Measurements from ENCODE around the gene KIF26A. TPM values are rescaled to one million over a fixed set of nuclear protein-coding genes. Genes with fewer than 3 reads are reported as not detected.

Gene KIF26A
- total RNA-seq, 1 experiment from 2014 or later = 5.5 TPM

GRCh38 chr14:104116288-104116755 lies 22.1 kb upstream of the KIF26A start:
- H3K27me3 ChIP-seq (replicated peaks; ENCODE audit: control insufficient read depth, insufficient read depth, low read length) = no peaks in the 10 kb centered on the region
- CTCF ChIA-PET = interaction anchor here (1.0 to 3.1 kb wide), 2 partner anchors 19 to 38 kb away, joined by 4 to 9 read pairs; no protein-coding TSS in a partner anchor
- no peaks in the 10 kb centered on the region for H3K4me1 Mint-ChIP-seq (ENCODE audit: low read depth, unreplicated experiment)

GRCh38 chr14:104116756-104117340 lies 21.5 kb upstream of the KIF26A start:
- intact Hi-C loops (cut with micrococcal nuclease; ENCODE audit: unreplicated experiment) = no loop called here
- no peaks in the 10 kb centered on the region for H3K27me3 Mint-ChIP-seq (ENCODE audit: insufficient read depth, unreplicated experiment)
- no peaks in the 10 kb centered on the region for H3K36me3 Mint-ChIP-seq (ENCODE audit: insufficient read depth, unreplicated experiment)
- H3K4me1 ChIP-seq = peaks cover 13% of the 10 kb centered on the region
- peak; percentile 73 to 87 for DNase-seq
- CTCF ChIA-PET = interaction anchor here (0.6 to 3.1 kb wide), 4 partner anchors 20 to 1677 kb away, joined by 4 to 9 read pairs (median 6); no protein-coding TSS in a partner anchor
- H3K9me3 Mint-ChIP-seq (ENCODE audit: unreplicated experiment) = no peaks in the 10 kb centered on the region
- TF ChIP-seq CTCF (IDR thresholded peaks at IDR 0.05; ENCODE audit: insufficient read depth in 1 of 2, low read depth in 1 of 2, low read length in 1 of 2, severe bottlenecking in 1 of 2, unreplicated experiment in 1 of 2) = no peak
- peak overlapping the region; percentile 56 for H3K4me3 ChIP-seq (ENCODE audit: low read depth, low read length)
- no peaks in the 10 kb centered on the region for H3K9me3 ChIP-seq
- peak overlapping the region; percentile 50 for H3K27ac Mint-ChIP-seq (ENCODE audit: unreplicated experiment)
- H3K36me3 ChIP-seq (ENCODE audit: control insufficient read depth, insufficient read depth, low read length) = no peaks in the 10 kb centered on the region
- H3K27me3 ChIP-seq (replicated peaks; ENCODE audit: control insufficient read depth, insufficient read depth, low read length) = no peaks in the 10 kb centered on the region
- POLR2A ChIA-PET = interaction anchor here (0.6 kb wide), 2 partner anchors 571 to 903 kb away, joined by 4 read pairs; no protein-coding TSS in a partner anchor
- no TSS peak for BruUV-seq (replicated peaks)
- H3K4me3 Mint-ChIP-seq (ENCODE audit: unreplicated experiment) = peak overlapping the region; percentile 74
- no peaks in the 10 kb centered on the region for H3K4me1 Mint-ChIP-seq (ENCODE audit: low read depth, unreplicated experiment)

More at GRCh38 chr14:104116288-104116755, 22.1 kb upstream of the KIF26A start:
- Mint-ChIP-seq H3K4me3 (ENCODE audit: unreplicated experiment) (peak overlapping the region; percentile 74), H3K27me3 (ENCODE audit: insufficient read depth, unreplicated experiment) (no peaks in the 10 kb centered on the region), H3K36me3 (ENCODE audit: insufficient read depth, unreplicated experiment) (no peaks in the 10 kb centered on the region), H3K27ac (ENCODE audit: unreplicated experiment) (peak overlapping the region; percentile 50), H3K9me3 (ENCODE audit: unreplicated experiment) (no peaks in the 10 kb centered on the region)
- Histone ChIP-seq H3K4me3 (ENCODE audit: low read depth, low read length) (peak overlapping the region; percentile 56), H3K9me3 (no peaks in the 10 kb centered on the region), H3K36me3 (ENCODE audit: control insufficient read depth, insufficient read depth, low read length) (no peaks in the 10 kb centered on the region), H3K4me1 (peaks cover 13% of the 10 kb centered on the region)
- intact Hi-C loops (cut with micrococcal nuclease; ENCODE audit: unreplicated experiment) = no loop called here
- peak; percentile 52 to 58 for DNase-seq
- POLR2A ChIA-PET = no interaction called here
- BruUV-seq (replicated peaks) = TSS peak; percentile 65
- peak in 1 of 2 experiments; percentile 18 for TF ChIP-seq CTCF (IDR thresholded peaks at IDR 0.05; ENCODE audit: insufficient read depth in 1 of 2, low read depth in 1 of 2, low read length in 1 of 2, severe bottlenecking in 1 of 2, unreplicated experiment in 1 of 2)

GRCh38 chr14:104117341-104118005 lies 20.9 kb upstream of the KIF26A start:
- ChIA-PET POLR2A (interaction anchor here (0.6 kb wide), 2 partner anchors 571 to 903 kb away, joined by 4 read pairs; no protein-coding TSS in a partner anchor), CTCF (interaction anchor here (0.6 to 3.1 kb wide), 4 partner anchors 21 to 1677 kb away, joined by 4 to 9 read pairs (median 6); no protein-coding TSS in a partner anchor)
- Histone ChIP-seq H3K4me1 (peaks cover 13% of the 10 kb centered on the region), H3K36me3 (ENCODE audit: control insufficient read depth, insufficient read depth, low read length) (no peaks in the 10 kb centered on the region), H3K27me3 (replicated peaks; ENCODE audit: control insufficient read depth, insufficient read depth, low read length) (no peaks in the 10 kb centered on the region), H3K9me3 (no peaks in the 10 kb centered on the region), H3K4me3 (ENCODE audit: low read depth, low read length) (peak overlapping the region; percentile 56)
- H3K4me1 Mint-ChIP-seq (ENCODE audit: low read depth, unreplicated experiment) = no peaks in the 10 kb centered on the region
- peak in 1 of 2 experiments; percentile 22 for DNase-seq
- H3K27ac Mint-ChIP-seq (ENCODE audit: unreplicated experiment) = no peak overlapping the region
- no TSS peak for BruUV-seq (replicated peaks)
- peak overlapping the region; percentile 65 for H3K4me3 Mint-ChIP-seq (ENCODE audit: unreplicated experiment)
- no peaks in the 10 kb centered on the region for H3K27me3 Mint-ChIP-seq (ENCODE audit: insufficient read depth, unreplicated experiment)
- H3K9me3 Mint-ChIP-seq (ENCODE audit: unreplicated experiment) = peaks cover 4% of the 10 kb centered on the region
- no peak for TF ChIP-seq CTCF (IDR thresholded peaks at IDR 0.05; ENCODE audit: insufficient read depth in 1 of 2, low read depth in 1 of 2, low read length in 1 of 2, severe bottlenecking in 1 of 2, unreplicated experiment in 1 of 2)
- H3K36me3 Mint-ChIP-seq (ENCODE audit: insufficient read depth, unreplicated experiment) = no peaks in the 10 kb centered on the region
- intact Hi-C loops (cut with micrococcal nuclease; ENCODE audit: unreplicated experiment) = no loop called here
